Lower leg skin (tissue), 4 donors: Measurements from ENCODE around the gene PPL. TPM values are rescaled to one million over a fixed set of nuclear protein-coding genes. Genes with fewer than 3 reads are reported as not detected.

Experiments
- DNase-seq, 2 donors: peaks; one replicate each; pipeline ENCODE4 v3.0.0-alpha.2; 2019; ENCODE audit warnings: low spot score in 2 of 2
- H3K4me3 ChIP-seq: fragments of 200-600 bp; sonication (generic); 2 replicates; pipeline ENCODE4 v1.5.1; 2017; ENCODE audit warnings: mild to moderate bottlenecking, low read depth; ENCODE audit not compliant: poor library complexity, severe bottlenecking
- POLR2A ChIP-seq, 2 donors: fragments of 450-650 bp; IDR thresholded peaks; one replicate each; pipeline ENCODE4 v1.6.1; 2016 to 2017; ENCODE audit warnings: antibody characterized with exemption in 2 of 2, mild to moderate bottlenecking in 1 of 2, moderate library complexity in 1 of 2
- WGBS, 2 donors: methylation state at CpG; one replicate each; pipeline ENCODE4 v1.1.5; 2018; 5-methylcytosine and 5-hydroxymethylcytosine counted together
- intact Hi-C: fragments of 100-400 bp; cut with DNase I; formaldehyde crosslinking; loops from one replicate; pipeline ENCODE4 v1.15.0; 2023; ENCODE audit warnings: low total_unique reads
- total RNA-seq, 4 donors: library from RNA; depleted of rRNA; stranded (reverse); fragments of >200 nt; gene quantifications; one replicate each; pipeline ENCODE4 v1.1.0, GENCODE V29; 2016
- TF ChIP-seq, protein P1 (sequence below), 3 donors: fragments of 450-650 bp; IDR thresholded peaks; one replicate each; pipeline ENCODE4 v1.5.1; 2016; ENCODE audit warnings: antibody characterized with exemption in 3 of 3, mild to moderate bottlenecking in 3 of 3, moderate library complexity in 2 of 3

PPL gene
- total RNA-seq, 4 donors from 2014 or later = 445 to 545 (median 495) TPM

DNA sequence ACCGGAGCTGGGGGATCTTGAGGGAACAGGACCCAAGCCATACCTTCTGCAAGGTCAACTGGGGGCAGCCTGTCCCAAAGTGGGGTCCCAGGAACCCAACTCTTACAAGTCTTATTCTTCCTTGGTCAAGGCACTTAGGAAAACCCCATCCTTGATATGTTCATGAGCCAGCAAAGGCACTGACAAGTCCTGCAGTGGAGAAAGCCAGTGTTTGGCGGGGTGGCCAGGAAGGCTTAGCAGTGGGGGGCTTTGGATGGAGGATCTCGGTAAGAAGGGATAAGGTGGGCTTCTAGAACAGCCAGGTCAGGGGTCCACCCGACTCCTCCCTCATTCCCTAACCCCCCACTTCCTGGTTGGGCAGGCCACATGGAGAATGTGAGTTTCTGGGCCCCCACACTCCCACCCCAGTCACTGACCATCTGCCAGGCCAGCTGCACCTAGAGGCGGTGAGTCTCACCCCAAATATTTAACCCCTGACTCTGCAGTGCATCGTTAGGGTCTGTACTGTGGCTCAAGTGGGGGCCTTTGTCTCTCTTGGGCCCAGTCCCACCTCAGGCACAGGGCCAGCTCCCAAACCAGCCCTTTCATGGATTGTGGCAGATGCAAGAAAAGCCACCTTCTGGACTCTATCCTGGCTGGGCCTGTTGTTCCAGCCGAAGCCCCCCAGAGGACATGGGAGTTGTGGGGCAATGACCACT lies 22.3 kb downstream of the PPL start:
- no peak for TF ChIP-seq POLR2A (IDR thresholded peaks at IDR 0.05)
- TF ChIP-seq, protein P1, sequence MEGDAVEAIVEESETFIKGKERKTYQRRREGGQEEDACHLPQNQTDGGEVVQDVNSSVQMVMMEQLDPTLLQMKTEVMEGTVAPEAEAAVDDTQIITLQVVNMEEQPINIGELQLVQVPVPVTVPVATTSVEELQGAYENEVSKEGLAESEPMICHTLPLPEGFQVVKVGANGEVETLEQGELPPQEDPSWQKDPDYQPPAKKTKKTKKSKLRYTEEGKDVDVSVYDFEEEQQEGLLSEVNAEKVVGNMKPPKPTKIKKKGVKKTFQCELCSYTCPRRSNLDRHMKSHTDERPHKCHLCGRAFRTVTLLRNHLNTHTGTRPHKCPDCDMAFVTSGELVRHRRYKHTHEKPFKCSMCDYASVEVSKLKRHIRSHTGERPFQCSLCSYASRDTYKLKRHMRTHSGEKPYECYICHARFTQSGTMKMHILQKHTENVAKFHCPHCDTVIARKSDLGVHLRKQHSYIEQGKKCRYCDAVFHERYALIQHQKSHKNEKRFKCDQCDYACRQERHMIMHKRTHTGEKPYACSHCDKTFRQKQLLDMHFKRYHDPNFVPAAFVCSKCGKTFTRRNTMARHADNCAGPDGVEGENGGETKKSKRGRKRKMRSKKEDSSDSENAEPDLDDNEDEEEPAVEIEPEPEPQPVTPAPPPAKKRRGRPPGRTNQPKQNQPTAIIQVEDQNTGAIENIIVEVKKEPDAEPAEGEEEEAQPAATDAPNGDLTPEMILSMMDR (IDR thresholded peaks at IDR 0.05) = no peak
- intact Hi-C loops = no loop called here
- no peak overlapping the region for H3K4me3 ChIP-seq
- no peak for DNase-seq
- 90% methylated on average over 7 of the region's 7 CpGs for WGBS, 2 donors

DNA sequence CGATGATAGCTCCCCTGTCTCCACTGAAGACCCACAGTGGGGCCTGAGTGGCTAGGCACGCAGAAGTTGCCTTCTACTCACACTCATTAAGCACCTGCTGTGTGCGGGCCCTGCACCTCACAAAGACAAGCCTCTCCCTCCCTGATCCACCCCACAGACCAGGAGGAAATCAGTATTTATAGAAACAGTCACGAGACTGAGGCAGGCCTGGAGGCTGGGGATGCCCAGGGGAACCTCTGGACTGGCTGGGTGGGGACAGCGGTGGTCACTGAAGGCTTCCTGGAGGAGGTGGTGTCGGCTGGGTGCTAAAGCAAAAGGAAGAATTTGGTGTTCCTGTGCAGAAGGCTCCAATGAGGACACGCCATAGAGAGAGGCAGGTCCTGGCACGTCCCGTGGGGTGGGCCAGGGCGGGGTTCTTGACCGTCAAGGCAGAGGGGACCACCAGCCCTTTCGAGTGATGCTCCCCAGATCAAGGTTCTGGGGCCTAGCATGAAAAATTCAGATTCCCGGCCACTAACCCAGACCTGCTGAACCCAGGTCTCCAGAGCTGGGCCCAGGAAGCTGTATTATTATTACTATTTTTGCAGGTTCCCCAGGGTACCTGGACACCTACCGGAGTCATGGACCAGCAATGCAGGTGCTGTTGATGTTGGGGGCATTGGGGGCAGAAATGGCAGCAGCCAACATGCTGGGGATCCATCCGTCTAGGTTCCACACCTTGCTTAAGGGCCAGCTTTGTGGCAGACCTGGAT lies 23.0 kb downstream of the PPL start:
- DNase-seq = no peak
- no peak overlapping the region for H3K4me3 ChIP-seq
- 87 to 90% methylated on average over 15 of the region's 15 CpGs for WGBS, 2 donors
- intact Hi-C loops = no loop called here
- TF ChIP-seq, protein P1 (IDR thresholded peaks at IDR 0.05) = no peak
- TF ChIP-seq POLR2A (IDR thresholded peaks at IDR 0.05) = no peak

DNA sequence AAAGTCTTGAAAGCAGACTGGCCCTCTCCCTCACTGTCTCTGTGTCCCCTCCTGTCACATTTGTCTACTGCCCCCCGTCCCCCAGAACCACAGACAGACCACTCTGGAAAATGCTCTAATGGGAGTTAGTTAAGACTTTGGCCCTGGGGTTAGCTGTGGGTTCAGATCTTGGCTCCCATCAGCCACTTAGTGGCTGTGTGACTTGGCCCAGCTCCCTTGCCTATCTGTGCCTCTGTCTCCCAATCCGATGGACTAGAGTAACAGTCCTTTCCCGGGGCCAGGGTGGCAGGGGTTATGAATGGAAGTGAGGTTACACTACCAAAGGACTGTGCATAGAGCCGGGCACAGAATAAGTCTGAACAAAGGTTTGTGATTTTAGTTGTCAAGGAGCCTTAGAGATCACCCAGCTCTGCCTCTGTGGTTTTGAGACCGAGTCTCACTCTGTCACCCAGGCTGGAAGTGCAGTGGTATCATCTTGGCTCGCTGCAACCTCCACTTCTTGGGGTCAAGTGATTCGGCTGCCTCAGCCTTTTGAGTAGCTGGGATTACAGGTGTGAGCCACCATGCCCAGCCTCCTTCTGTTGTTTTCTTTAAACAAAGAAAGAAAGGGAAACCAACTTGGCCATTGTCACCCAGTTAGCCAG lies 23.7 kb downstream of the PPL start:
- intact Hi-C loops = no loop called here
- no peak for DNase-seq
- TF ChIP-seq POLR2A (IDR thresholded peaks at IDR 0.05) = no peak
- TF ChIP-seq, protein P1 (IDR thresholded peaks at IDR 0.05) = no peak
- 72 to 80% methylated on average over 7 of the region's 7 CpGs for WGBS, 2 donors
- H3K4me3 ChIP-seq = no peak overlapping the region

DNA sequence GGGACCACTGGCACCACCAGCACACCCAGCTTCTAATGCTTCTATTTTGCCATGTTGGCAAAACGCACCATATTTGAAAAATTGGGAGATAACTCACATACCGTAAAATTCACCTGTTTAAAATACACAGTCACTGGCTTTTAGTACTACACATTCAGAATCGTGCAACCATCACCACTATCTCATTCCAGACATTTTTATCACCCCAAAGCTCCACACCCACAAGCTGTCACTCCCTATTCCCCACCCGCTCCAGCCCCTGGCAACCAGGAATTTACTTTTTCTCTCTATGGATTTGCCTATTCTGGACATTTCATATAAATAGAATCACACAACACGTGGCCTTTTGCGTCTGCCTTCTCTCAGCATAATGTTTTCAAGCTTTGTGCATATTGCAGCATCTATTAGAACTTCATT lies 25.0 kb downstream of the PPL start:
- DNase-seq = no peak
- TF ChIP-seq POLR2A (IDR thresholded peaks at IDR 0.05) = no peak
- intact Hi-C loops = no loop called here
- no peak overlapping the region for H3K4me3 ChIP-seq
- WGBS, 2 donors = 57 to 59% methylated on average over 6 of the region's 6 CpGs

DNA sequence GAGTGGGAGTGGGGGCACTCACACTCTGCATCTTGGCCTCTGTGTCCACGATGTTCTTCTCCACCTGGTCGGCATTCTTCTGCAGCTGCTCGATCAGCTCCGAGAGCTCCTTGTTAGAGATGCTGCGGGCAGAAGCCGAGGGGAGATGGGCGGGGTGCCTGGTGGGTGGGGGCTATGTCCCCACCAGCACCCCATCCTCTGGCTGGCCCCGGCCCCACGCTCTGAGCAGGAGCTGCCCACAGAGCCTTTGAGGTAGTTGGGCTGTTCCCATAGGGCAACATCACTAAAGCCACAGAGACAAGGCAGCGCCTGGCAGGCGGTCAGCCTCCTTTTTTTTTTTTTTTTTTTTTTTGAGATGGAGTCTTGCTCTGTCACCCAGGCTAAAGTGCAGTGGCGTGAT lies 26.1 kb downstream of the PPL start:
- TF ChIP-seq POLR2A (IDR thresholded peaks at IDR 0.05) = no peak
- TF ChIP-seq, protein P1 (IDR thresholded peaks at IDR 0.05) = no peak
- no peak overlapping the region for H3K4me3 ChIP-seq
- WGBS, 2 donors = 86 to 96% methylated on average over 12 of the region's 12 CpGs
- DNase-seq = no peak
- intact Hi-C loops = no loop called here

DNA sequence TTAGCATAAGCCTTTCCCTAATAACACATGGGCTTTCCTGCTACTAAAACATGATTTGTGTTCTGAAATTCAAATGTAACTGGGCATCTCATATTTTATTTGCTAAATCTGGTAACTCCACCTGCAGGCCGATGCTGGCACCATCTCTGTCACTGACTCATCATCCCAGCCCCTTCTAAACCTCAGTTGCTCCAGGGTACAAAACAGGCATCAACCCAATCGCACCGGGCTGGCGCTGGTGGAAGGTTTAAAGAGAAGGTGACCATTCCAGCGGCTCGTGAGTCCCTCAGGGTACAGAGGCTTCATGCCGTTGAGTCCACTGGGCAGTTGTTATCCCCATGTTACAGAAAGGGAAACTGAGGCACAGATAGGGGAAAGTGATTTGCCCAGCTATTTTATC lies 27.1 kb downstream of the PPL start:
- DNase-seq = no peak
- WGBS, 2 donors = 76 to 77% methylated on average over 7 of the region's 7 CpGs
- TF ChIP-seq POLR2A (IDR thresholded peaks at IDR 0.05) = no peak
- TF ChIP-seq, protein P1 (IDR thresholded peaks at IDR 0.05) = no peak
- no peak overlapping the region for H3K4me3 ChIP-seq
- intact Hi-C loops = no loop called here
